C4-2B (cell line): Measurements from ENCODE around the gene IFT25.

Experiments used
- ZFX ChIP-seq: fragments of 450-650 bp; IDR thresholded peaks from 2 replicates; pipeline ENCODE4 v1.6.1; 2017
- TF ChIP-seq, protein P1 (sequence below): fragments of 450-650 bp; conservative IDR thresholded peaks from 2 replicates; pipeline ENCODE4 v1.5.1; 2017; ENCODE audit warnings: mild to moderate bottlenecking

DNA sequence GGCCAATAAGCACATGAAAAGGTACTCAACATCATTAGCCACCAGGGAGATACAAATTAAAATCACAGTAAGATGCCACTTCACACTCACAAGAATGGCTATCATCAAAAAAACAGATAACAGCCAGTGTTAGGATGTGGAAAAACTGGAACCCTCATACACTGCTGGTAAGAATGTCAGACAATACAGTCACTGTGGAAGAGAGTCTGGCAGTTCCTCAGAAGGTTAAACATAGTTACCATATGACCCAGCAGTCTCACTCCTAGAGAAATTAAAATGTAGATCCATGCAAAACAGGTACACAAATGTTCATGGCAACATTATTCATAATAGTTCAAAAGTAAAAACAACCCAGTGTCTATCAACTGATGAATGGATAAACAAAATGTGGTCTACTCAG, 39.2 kb upstream of the IFT25 start:
- TF ChIP-seq, protein P1, sequence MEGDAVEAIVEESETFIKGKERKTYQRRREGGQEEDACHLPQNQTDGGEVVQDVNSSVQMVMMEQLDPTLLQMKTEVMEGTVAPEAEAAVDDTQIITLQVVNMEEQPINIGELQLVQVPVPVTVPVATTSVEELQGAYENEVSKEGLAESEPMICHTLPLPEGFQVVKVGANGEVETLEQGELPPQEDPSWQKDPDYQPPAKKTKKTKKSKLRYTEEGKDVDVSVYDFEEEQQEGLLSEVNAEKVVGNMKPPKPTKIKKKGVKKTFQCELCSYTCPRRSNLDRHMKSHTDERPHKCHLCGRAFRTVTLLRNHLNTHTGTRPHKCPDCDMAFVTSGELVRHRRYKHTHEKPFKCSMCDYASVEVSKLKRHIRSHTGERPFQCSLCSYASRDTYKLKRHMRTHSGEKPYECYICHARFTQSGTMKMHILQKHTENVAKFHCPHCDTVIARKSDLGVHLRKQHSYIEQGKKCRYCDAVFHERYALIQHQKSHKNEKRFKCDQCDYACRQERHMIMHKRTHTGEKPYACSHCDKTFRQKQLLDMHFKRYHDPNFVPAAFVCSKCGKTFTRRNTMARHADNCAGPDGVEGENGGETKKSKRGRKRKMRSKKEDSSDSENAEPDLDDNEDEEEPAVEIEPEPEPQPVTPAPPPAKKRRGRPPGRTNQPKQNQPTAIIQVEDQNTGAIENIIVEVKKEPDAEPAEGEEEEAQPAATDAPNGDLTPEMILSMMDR, result no peak
- TF ChIP-seq ZFX, result no peak
